Activated CD4-positive, alpha-beta T cell treated with anti-CD3 and anti-CD28 coated beads, Interleukin-2, amount 50 U/mL, for 48 hours (primary cell): ENCODE data around the gene OBP2A.
"Not testable (repeated sequence)": the region's sequence is repeated elsewhere in the genome, so short reads cannot be mapped to it uniquely, and the experiment has no call there.

Source experiments
- DNase-seq, 2 experiments: peaks; one replicate each; pipeline ENCODE4 v3.0.0-alpha.2; 2020

The OBP2A gene

GRCh38 chr9:135545646-135546176 lies at the start of gene OBP2A:
TSS of gene OBP2A (plus strand) at chr9:135546126. CDS start at chr9:135546181, 55 bp downstream.
- DNase-seq: not testable (repeated sequence)

DNA sequence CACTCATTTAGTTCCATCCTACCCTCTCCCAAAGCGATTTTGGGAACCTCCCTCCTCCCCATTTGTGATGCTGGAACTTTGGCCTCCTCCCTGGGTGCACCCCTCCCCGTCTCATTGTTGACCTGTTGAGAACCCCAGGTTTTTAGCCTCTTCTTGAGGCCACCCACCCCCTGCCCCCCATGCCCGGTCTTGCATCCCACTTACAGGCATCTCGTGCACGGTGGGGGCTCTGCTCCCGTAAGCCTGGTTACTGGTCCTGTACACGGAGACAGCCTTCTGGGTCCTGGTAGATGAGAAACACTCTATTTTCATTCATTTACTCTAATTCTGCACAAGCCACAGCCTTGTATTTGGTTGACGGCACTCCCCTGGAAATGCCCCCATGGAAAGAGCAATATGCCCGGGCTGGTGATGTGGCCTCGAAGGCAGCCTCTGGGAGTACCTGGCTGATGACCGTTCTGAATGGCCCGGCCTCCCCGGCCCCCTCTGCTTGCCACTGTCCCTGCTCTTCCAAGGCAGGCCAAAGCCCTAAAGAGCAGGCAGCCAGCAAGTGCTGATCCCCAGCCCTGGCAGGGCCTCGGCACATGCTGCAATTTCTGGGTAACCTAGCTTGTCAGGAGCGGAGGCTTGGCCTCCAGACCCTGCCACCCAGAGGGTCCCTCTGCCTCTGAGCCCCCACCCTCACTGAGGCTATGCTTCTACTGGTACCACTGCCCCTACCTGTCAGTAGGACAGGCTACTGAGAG lies 47.4 kb upstream of the OBP2A start:
- no peak for DNase-seq

DNA sequence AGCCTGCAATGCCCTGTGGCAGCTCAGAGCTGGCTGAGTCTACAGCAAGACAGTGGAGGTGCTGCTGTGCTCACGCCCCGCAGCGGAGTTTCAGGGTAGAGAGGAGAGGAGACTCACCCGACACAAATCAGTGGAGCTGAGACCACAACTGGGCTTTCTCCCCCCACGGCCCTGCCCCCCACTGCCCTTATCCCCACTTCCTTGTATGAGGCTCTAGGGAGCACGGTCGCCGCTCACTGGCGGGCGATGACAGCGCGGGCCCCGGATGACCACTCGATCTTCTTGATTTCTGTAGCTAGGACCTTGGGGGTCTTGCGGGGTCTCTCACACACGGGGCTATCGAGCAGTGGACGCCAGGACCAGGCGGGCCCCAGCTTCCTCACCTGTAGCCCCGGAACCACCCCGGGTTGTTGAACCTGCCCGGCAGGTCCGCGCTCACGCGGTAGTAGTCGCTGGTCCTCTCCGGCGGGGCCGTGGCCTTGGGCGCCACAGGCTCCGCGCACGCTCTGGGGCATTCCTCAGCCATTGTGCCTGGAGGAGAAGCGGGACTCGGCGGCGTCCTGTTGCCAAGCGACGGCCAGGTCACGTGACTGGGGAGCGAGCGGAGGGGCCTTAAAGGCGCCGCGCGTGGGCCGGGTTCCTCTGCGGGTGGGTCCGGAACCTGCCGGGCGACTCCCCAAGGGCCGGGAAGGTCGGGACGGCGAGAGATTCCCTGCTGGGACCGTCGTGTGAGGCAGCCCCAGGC lies 46.4 kb upstream of the OBP2A start:
- peak; percentile 92 to 94 for DNase-seq

DNA sequence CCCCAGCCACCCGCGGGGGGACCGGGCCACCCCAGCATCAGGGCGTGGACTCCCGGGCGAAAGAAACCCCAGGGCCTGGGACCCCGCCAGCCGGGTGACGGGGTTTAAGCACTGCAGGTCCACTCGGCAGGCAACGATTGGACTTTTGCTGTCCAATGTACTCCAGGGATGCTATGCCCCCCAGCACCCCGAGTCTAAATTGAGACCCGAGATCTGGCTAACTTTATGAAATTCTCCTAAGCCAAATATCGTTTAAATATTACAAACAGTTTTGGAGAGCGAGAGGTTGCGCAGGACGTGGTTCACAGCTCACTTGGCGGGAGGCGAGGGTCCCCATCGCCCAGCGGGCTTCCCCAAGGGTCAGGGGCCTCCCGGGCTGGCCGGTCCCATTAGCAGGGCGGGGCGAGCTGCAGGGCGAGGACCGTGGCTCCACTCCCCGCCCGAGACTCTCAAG lies 45.8 kb upstream of the OBP2A start:
- no peak for DNase-seq

DNA sequence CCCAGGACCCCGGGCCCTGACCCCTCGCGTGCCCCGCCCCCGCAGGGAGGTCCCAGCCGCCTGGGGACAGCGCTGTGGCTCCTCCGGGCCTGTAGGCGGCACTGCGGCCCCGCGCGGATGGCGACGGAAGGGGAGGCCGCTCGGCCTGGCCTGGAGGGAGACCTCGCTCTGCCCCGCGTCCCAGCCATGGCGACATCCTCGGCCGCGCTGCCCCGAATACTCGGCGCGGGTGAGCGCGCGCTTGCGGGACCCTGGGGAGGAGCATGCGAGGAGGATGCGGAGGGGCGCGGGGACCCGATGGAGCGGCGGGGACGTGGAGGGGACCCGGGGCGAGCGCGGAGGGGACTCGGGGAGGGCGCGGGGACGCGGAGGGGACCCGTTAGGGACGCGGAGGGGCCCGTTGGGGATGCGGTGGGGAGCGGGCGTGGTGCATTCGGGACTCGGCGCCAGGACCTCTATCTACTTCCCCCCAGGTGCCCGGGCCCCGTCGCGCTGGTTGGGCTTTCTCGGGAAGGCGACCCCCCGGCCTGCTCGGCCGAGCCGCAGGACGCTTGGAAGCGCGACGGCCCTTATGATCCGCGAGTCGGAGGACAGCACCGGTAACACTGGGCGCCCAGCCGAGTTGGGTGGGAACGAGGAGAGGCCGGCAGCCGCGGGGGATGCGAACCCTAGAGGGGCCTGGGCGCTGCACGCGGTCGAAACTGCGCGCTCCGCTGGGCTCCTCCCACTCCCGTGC lies 45.2 kb upstream of the OBP2A start, which contains the start of gene MRPS2:
Gene MRPS2, plus strand, starts transcription at position 158 of the 736 bp plus-strand sequence. Its CDS starts 29 bp downstream, at position 187.
- DNase-seq: peak; percentile 82 to 86

- no peak for DNase-seq
These were observed 44.4 kb upstream of the OBP2A start for GRCh38 chr9:135501261-135502167.

GRCh38 chr9:135502168-135502872 lies 43.6 kb upstream of the OBP2A start:
- DNase-seq: no peak

GRCh38 chr9:135502873-135503321 lies 43.0 kb upstream of the OBP2A start:
- DNase-seq: no peak

DNA sequence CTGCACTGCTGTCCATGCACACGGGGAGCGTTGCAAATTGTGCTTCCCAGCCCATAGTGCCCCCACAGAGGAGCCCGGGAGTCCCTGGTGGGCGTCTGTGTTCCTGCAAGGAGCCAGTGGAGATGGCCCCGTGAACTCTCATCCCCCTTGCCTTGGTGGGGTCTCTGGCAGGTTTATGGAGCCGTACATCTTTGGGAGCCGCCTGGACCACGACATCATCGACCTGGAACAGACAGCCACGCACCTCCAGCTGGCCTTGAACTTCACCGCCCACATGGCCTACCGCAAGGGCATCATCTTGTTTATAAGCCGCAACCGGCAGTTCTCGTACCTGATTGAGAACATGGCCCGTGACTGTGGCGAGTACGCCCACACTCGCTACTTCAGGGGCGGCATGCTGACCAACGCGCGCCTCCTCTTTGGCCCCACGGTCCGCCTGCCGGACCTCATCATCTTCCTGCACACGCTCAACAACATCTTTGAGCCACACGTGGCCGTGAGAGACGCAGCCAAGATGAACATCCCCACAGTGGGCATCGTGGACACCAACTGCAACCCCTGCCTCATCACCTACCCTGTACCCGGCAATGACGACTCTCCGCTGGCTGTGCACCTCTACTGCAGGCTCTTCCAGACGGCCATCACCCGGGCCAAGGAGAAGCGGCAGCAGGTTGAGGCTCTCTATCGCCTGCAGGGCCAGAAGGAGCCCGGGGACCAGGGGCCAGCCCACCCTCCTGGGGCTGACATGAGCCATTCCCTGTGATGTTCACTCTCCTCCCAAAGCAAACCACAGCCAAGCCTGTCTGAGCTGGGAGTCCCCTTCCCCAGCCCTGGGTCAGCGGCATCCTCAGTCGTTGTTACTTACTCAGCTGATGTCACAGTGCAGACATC lies 42.3 kb upstream of the OBP2A start:
- no peak for DNase-seq

- DNase-seq: peak; percentile 67 to 71
These were observed 41.4 kb upstream of the OBP2A start for GRCh38 chr9:135504262-135505243.

- DNase-seq: no peak
These were observed 40.3 kb upstream of the OBP2A start for GRCh38 chr9:135505406-135506187.

DNA sequence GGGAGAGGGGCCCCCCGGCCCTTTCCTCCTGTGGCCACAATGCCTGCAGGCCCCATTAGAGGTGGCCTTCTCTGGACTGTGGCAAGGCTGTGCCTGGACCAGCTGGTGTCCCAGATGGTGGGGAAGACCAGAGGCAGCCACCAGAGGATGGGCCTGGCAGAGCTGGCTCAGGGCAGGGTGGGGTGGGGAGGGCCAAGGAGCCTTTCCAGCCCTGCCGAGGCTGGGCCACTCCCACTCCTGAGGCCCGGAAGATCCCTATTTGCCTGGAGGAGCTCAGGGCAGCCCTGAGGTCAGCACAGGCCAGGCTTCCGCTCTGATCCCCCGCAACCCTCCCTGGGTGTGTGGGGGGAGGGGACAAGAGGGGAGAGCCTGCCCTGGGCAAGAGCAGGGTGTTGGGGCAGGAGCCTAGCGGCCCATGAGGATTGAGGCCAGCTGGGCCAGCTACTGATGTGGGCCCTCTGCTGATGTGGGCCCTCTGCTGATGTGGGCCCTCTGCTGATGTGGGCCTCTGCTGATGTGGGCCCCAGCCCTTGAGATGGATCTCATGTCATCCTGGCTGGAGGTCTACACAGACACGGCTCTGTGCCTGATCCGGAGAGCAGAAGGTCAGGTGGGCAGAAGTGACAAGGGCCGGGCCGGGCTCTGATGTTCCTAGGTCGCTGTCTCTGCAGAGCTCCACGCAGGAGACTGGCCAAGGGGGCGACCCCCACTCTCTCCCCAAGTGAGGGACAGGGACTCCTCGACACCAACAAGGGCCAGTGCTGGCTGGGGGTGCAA lies 39.4 kb upstream of the OBP2A start:
- no peak for DNase-seq

DNA sequence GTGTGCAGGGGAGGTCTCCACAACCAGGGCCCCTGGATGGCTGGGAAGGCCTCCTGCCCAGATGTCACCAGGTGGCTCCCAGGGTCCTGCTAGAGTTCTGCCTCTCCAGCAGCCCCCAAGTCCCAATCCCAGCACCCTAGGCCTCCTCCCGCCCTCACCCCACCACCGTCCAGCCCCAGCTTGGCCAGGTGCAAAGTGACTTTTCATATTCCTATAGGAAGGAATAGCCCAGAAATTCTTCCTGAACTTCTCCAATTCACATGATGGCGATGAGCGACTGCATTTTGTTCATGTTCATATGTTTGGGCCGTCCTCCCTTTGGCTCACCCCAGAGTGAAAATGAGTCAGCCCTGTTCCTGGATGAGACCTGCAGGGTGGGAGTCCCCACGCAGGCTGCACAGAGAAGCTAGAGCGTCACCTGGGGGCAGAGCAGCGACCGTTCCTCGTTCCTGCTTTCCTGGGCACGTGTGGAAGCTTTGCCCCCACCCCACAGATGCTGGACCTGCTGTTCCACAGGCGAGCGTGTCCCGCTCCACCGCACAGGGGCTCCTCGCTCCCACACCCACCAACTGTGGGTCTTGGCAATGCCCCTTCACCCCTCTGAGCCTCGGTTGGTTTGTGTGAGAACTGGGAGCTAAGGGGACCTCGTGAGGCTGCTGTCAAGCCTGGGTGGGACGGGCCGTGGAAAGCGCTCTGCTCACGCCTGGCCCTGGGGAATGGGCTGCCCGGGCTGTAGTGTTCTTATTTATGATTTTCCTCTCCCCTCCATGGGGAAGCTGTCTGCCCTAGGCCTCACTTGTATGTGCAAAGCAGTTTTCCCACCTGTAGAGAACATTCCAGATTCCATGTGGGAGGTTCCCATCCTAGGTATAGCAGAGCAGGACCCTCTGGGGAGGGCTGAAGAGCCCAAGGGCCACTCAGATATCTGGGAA lies 38.6 kb upstream of the OBP2A start:
- DNase-seq: no peak

GRCh38 chr9:135508211-135508820 lies 37.6 kb upstream of the OBP2A start:
- DNase-seq: no peak

- DNase-seq: no peak
These were observed 36.5 kb upstream of the OBP2A start for GRCh38 chr9:135509458-135509857.

DNA sequence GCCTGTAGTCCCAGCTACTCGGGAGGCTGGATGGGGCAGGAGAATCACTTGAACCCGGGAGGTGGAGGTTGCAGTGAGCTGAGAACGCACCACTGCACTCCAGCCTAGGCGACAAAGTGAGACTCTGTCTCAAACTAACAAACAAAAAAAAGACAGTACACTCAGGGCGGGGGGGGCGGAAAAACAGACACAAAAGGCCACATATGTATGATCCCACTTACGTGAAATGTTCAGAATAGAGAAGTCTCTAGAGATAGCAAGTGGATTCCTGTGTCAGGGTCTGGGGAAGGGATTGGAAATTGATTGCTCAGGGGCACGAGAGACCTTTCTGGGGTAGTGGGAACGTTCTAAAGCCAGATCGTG lies 33.7 kb upstream of the OBP2A start:
- DNase-seq: no peak
